Astrocyte (in vitro differentiated cells and primary cell): ENCODE measurements around the gene TREX2. TPM values are rescaled to one million over a fixed set of nuclear protein-coding genes. Genes with fewer than 3 reads are reported as not detected.

Source experiments
- DNase-seq: peaks from one replicate; pipeline ENCODE4 v3.0.0-alpha.2; 2010; ENCODE audit warnings: low read depth
- FAIRE-seq: peaks from 2 replicates; lab custom pipeline; 2011; peaks lifted over from hg19 to GRCh38; lab: Jason Lieb, UNC
- H2AFZ ChIP-seq: 2 replicates; pipeline ENCODE4 v1.6.0; 2012; ENCODE audit warnings: low read depth, low read length, inconsistent platforms
- H3K27ac ChIP-seq: 2 replicates; pipeline ENCODE4 v1.5.1; 2011; ENCODE audit warnings: low read depth, low read length, inconsistent platforms
- H3K27me3 ChIP-seq: 2 replicates; pipeline ENCODE4 v1.6.0; 2011; ENCODE audit warnings: low read length, inconsistent platforms; ENCODE audit not compliant: insufficient read depth
- H3K36me3 ChIP-seq: 2 replicates; pipeline ENCODE4 v1.5.1; 2011; ENCODE audit warnings: low read length, inconsistent platforms; ENCODE audit not compliant: insufficient read depth
- H3K4me1 ChIP-seq: 2 replicates; pipeline ENCODE4 v1.5.1; 2011; ENCODE audit warnings: low read length, inconsistent platforms; ENCODE audit not compliant: insufficient read depth
- H3K4me2 ChIP-seq: 2 replicates; pipeline ENCODE4 v1.6.0; 2012; ENCODE audit warnings: low read length, inconsistent platforms
- H3K4me3 ChIP-seq: 2 replicates; pipeline ENCODE4 v1.5.1; 2011; ENCODE audit warnings: low read depth, mild to moderate bottlenecking, low read length, inconsistent platforms; ENCODE audit not compliant: insufficient read depth
- H3K79me2 ChIP-seq: 2 replicates; pipeline ENCODE4 v1.6.0; 2012; ENCODE audit warnings: mild to moderate bottlenecking, low read length, inconsistent platforms; ENCODE audit not compliant: insufficient read depth
- H3K9ac ChIP-seq: 2 replicates; pipeline ENCODE4 v1.6.0; 2012; ENCODE audit warnings: mild to moderate bottlenecking, low read length, inconsistent platforms
- H3K9me3 ChIP-seq: 2 replicates; pipeline ENCODE4 v1.5.1; 2012; ENCODE audit warnings: low read depth, mild to moderate bottlenecking, low read length, inconsistent platforms; ENCODE audit not compliant: insufficient read depth
- H4K20me1 ChIP-seq: 2 replicates; pipeline ENCODE4 v1.6.0; 2012; ENCODE audit warnings: low read length, inconsistent platforms; ENCODE audit not compliant: insufficient read depth
- H3K27ac Mint-ChIP-seq: one replicate; pipeline ENCODE4 v1.8.0; 2021; ENCODE audit warnings: mild to moderate bottlenecking, mixed read lengths; ENCODE audit not compliant: unreplicated experiment
- H3K27me3 Mint-ChIP-seq: one replicate; pipeline ENCODE4 v1.8.0; 2021; ENCODE audit warnings: low read depth, mixed read lengths; ENCODE audit not compliant: unreplicated experiment
- H3K36me3 Mint-ChIP-seq: one replicate; pipeline ENCODE4 v1.8.0; 2021; ENCODE audit warnings: low read depth, mixed read lengths; ENCODE audit not compliant: unreplicated experiment
- H3K4me1 Mint-ChIP-seq: one replicate; pipeline ENCODE4 v1.8.0; 2021; ENCODE audit warnings: low read depth, mixed read lengths; ENCODE audit not compliant: unreplicated experiment
- H3K4me3 Mint-ChIP-seq: one replicate; pipeline ENCODE4 v1.8.0; 2021; ENCODE audit warnings: mild to moderate bottlenecking, moderate library complexity, mixed read lengths; ENCODE audit not compliant: unreplicated experiment
- H3K9me3 Mint-ChIP-seq: one replicate; pipeline ENCODE4 v1.8.0; 2021; ENCODE audit warnings: mild to moderate bottlenecking, mixed read lengths; ENCODE audit not compliant: unreplicated experiment
- EZH2 ChIP-seq: IDR thresholded peaks from 2 replicates; pipeline ENCODE4 v1.6.1; 2012; ENCODE audit warnings: mild to moderate bottlenecking, low read length, inconsistent platforms; ENCODE audit not compliant: insufficient read depth
- total RNA-seq: library from RNA; stranded (reverse); gene quantifications from 2 replicates; pipeline ENCODE4 v1.2.1, GENCODE V29; 2021
- TF ChIP-seq, protein P1 (sequence below): IDR thresholded peaks from 2 replicates; pipeline ENCODE4 v1.5.1; 2011; ENCODE audit warnings: low read depth, mild to moderate bottlenecking, inconsistent platforms, low read length, moderate library complexity; ENCODE audit not compliant: insufficient read depth

The TREX2 gene
- total RNA-seq, 1 donor from 2014 or later, result 0.36 TPM

- FAIRE-seq (no peak), DNase-seq (no peak)
- Histone ChIP-seq H3K4me3 (no peak overlapping the region), H3K9me3 (no peaks in the 10 kb centered on the region), H3K9ac (no peak overlapping the region), H3K4me1 (no peaks in the 10 kb centered on the region), H2AFZ (no peak overlapping the region), H3K36me3 (no peaks in the 10 kb centered on the region), H4K20me1 (no peaks in the 10 kb centered on the region), H3K4me2 (no peak overlapping the region), H3K79me2 (no peaks in the 10 kb centered on the region), H3K27me3 (no peaks in the 10 kb centered on the region), H3K27ac (no peak overlapping the region)
- Mint-ChIP-seq H3K27ac (no peak overlapping the region), H3K27me3 (peaks cover 19% of the 10 kb centered on the region), H3K36me3 (no peaks in the 10 kb centered on the region), H3K4me1 (no peaks in the 10 kb centered on the region), H3K4me3 (no peak overlapping the region), H3K9me3 (peaks cover 6% of the 10 kb centered on the region)
- TF ChIP-seq, protein P1, sequence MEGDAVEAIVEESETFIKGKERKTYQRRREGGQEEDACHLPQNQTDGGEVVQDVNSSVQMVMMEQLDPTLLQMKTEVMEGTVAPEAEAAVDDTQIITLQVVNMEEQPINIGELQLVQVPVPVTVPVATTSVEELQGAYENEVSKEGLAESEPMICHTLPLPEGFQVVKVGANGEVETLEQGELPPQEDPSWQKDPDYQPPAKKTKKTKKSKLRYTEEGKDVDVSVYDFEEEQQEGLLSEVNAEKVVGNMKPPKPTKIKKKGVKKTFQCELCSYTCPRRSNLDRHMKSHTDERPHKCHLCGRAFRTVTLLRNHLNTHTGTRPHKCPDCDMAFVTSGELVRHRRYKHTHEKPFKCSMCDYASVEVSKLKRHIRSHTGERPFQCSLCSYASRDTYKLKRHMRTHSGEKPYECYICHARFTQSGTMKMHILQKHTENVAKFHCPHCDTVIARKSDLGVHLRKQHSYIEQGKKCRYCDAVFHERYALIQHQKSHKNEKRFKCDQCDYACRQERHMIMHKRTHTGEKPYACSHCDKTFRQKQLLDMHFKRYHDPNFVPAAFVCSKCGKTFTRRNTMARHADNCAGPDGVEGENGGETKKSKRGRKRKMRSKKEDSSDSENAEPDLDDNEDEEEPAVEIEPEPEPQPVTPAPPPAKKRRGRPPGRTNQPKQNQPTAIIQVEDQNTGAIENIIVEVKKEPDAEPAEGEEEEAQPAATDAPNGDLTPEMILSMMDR, result no peak
- no peak for TF ChIP-seq EZH2
Observed at GRCh38 chrX:153397256-153397960, 48.4 kb downstream of the TREX2 start.

GRCh38 chrX:153396320-153397195 is 49.3 kb downstream of the TREX2 start:
- Mint-ChIP-seq H3K27me3 (peaks cover 19% of the 10 kb centered on the region), H3K36me3 (no peaks in the 10 kb centered on the region), H3K9me3 (peaks cover 3% of the 10 kb centered on the region), H3K27ac (no peak overlapping the region), H3K4me1 (no peaks in the 10 kb centered on the region), H3K4me3 (no peak overlapping the region)
- H3K4me2 ChIP-seq, result no peak overlapping the region
- H3K9me3 ChIP-seq, result no peaks in the 10 kb centered on the region
- no peaks in the 10 kb centered on the region for H3K27me3 ChIP-seq
- TF ChIP-seq, protein P1, result no peak
- TF ChIP-seq EZH2, result no peak
- no peak for DNase-seq
- no peak overlapping the region for H3K9ac ChIP-seq
- H3K36me3 ChIP-seq, result no peaks in the 10 kb centered on the region
- H3K27ac ChIP-seq, result no peak overlapping the region
- no peaks in the 10 kb centered on the region for H3K79me2 ChIP-seq
- no peak for FAIRE-seq
- no peak overlapping the region for H2AFZ ChIP-seq
- H3K4me3 ChIP-seq, result no peak overlapping the region
- no peaks in the 10 kb centered on the region for H4K20me1 ChIP-seq
- no peaks in the 10 kb centered on the region for H3K4me1 ChIP-seq
